ENCODE measurements around the gene PTPRA. TPM values are rescaled to one million over a fixed set of nuclear protein-coding genes. Genes with fewer than 3 reads are reported as not detected.
A peak's percentile ranks its signal among the peaks of the same experiment; 100 is the strongest.

PTPRA gene
- total RNA-seq, 1 donor from 2014 or later, result 88.7 TPM

DNA sequence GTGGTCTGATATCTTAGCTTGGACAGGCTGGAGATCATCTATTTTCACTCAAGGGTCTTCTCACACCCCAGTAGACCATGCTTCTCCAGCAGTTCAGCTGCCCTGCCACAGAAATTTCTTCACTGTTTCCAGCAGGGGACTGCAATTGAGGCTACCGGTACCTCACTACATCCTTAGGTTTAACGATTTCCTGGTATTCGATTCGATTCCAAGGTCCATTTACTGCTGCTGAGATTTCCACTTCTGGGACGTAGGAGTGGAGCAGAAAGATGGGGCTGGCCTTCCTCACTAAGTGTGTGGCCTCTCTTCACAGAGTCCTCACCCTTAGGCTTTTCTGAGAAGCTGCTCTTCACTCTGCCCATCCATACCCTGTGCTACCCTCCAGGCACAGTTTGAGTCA, 26.6 kb upstream of the PTPRA start:
- H3K27ac Mint-ChIP-seq (ENCODE audit: unreplicated experiment), result peak overlapping the region; percentile 83
- peaks cover 2% of the 10 kb centered on the region for H3K36me3 Mint-ChIP-seq (ENCODE audit: low read depth)
- no peaks in the 10 kb centered on the region for H3K9me3 Mint-ChIP-seq

DNA sequence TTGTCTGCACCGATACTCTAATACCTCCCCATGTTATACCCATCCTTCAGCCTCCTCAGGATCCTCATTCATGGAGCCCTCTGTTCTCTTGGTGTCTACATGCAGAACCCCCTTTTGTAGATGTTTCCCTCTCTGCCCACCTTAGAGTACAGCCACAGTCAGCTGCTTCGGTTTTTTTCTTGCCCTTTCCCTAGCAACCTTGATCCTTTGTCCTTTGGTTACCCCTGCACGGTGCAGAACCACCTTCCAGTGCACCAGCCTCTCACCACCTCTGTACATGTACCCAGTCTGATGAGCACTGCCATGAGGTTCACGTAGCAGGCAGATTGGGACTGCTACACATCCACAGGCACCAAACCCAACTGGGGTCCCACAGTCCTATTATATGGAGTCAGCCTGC, 25.5 kb upstream of the PTPRA start:
- TF ChIP-seq, protein P1, sequence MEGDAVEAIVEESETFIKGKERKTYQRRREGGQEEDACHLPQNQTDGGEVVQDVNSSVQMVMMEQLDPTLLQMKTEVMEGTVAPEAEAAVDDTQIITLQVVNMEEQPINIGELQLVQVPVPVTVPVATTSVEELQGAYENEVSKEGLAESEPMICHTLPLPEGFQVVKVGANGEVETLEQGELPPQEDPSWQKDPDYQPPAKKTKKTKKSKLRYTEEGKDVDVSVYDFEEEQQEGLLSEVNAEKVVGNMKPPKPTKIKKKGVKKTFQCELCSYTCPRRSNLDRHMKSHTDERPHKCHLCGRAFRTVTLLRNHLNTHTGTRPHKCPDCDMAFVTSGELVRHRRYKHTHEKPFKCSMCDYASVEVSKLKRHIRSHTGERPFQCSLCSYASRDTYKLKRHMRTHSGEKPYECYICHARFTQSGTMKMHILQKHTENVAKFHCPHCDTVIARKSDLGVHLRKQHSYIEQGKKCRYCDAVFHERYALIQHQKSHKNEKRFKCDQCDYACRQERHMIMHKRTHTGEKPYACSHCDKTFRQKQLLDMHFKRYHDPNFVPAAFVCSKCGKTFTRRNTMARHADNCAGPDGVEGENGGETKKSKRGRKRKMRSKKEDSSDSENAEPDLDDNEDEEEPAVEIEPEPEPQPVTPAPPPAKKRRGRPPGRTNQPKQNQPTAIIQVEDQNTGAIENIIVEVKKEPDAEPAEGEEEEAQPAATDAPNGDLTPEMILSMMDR (conservative IDR thresholded peaks at IDR 0.05), result no peak
- Mint-ChIP-seq H3K27ac (ENCODE audit: unreplicated experiment) (no peak overlapping the region), H3K36me3 (ENCODE audit: low read depth) (peaks cover 4% of the 10 kb centered on the region), H3K27me3 (ENCODE audit: low read depth) (no peaks in the 10 kb centered on the region), H3K9me3 (no peaks in the 10 kb centered on the region), H3K4me1 (peaks cover 7% of the 10 kb centered on the region), H3K4me3 (no peak overlapping the region)
- DNase-seq (ENCODE audit: low read depth, low spot score), result no peak

More for the DNA sequence above, 26.6 kb upstream of the PTPRA start:
- Mint-ChIP-seq H3K27me3 (ENCODE audit: low read depth) (no peaks in the 10 kb centered on the region), H3K4me3 (no peak overlapping the region), H3K4me1 (peaks cover under 1% of the 10 kb centered on the region)
- no peak for DNase-seq (ENCODE audit: low read depth, low spot score)
- TF ChIP-seq, protein P1 (conservative IDR thresholded peaks at IDR 0.05), result no peak

DNA sequence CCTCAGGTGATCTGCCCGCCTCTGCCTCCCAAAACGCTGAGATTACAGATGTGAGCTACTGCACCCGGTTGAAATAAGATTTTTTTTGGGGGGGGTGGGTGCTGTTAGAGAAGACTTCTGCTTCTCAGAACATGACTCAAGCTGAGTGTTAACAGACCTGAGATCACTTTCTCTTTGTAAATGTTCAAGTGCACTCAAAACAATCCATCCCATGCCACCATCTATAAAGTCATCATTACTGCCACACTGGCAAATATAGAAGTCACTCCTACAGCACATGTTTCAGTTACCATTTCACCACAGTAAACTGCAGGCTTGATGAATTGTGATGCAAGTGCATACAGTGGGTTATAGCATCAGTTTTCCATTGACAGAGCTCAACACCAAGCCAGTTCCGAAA, 23.8 kb upstream of the PTPRA start:
- Mint-ChIP-seq H3K36me3 (ENCODE audit: low read depth) (peaks cover 4% of the 10 kb centered on the region), H3K9me3 (no peaks in the 10 kb centered on the region), H3K4me1 (peaks cover 7% of the 10 kb centered on the region), H3K27ac (ENCODE audit: unreplicated experiment) (no peak overlapping the region), H3K4me3 (no peak overlapping the region), H3K27me3 (ENCODE audit: low read depth) (no peaks in the 10 kb centered on the region)
- DNase-seq (ENCODE audit: low read depth, low spot score), result no peak
- TF ChIP-seq, protein P1 (conservative IDR thresholded peaks at IDR 0.05), result no peak

DNA sequence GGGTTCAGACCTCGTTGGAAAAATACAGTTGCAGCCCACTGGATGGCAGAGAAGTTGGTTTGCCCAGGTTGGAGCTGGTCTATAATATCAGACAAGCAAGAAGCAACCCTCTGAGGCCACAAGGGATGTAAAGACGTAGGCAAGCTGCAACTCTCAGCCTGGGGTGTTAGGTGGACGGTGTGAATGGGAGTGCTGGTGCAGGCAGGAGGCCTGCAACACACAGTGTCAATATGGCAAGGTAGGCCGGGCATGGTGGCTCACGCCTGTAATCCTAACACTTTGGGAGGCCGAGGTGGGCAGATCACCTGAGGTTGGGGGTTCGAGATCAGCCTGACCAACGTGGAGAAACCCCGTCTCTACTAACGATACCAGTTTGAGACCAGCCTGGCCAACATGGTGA, 22.2 kb upstream of the PTPRA start:
- Mint-ChIP-seq H3K9me3 (no peaks in the 10 kb centered on the region), H3K4me3 (no peak overlapping the region), H3K36me3 (ENCODE audit: low read depth) (peaks cover 4% of the 10 kb centered on the region), H3K27ac (ENCODE audit: unreplicated experiment) (no peak overlapping the region), H3K4me1 (peaks cover 7% of the 10 kb centered on the region), H3K27me3 (ENCODE audit: low read depth) (no peaks in the 10 kb centered on the region)
- DNase-seq (ENCODE audit: low read depth, low spot score), result no peak
- TF ChIP-seq, protein P1 (conservative IDR thresholded peaks at IDR 0.05), result no peak

DNA sequence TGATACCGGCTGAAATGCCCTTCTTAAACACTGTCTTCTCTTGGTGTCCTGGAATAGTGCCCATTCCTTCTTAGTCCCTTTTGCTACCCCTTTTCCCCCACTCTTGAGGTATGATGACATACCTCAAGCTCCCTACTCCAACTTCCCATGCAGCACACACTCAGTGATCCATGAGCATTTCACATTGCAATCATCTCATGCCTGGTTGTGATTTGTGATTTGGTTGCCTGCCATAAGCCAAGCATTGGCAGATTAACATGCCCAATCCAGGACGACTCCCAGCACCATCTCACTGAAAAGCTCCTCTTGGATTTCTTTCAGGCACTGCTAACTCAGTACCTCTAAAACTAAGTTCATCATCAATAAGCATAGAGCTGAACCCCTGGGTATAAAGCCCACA, 14.7 kb upstream of the PTPRA start:
- H3K9me3 Mint-ChIP-seq, result no peaks in the 10 kb centered on the region
- no peaks in the 10 kb centered on the region for H3K27me3 Mint-ChIP-seq (ENCODE audit: low read depth)
- no peaks in the 10 kb centered on the region for H3K36me3 Mint-ChIP-seq (ENCODE audit: low read depth)
- H3K27ac Mint-ChIP-seq (ENCODE audit: unreplicated experiment), result peak overlapping the region; percentile 84
- H3K4me1 Mint-ChIP-seq, result no peaks in the 10 kb centered on the region
- H3K4me3 Mint-ChIP-seq, result no peak overlapping the region
- TF ChIP-seq, protein P1 (conservative IDR thresholded peaks at IDR 0.05), result no peak
- no peak for DNase-seq (ENCODE audit: low read depth, low spot score)
